Measurements from ENCODE around the gene CDK5. TPM values are rescaled to one million over a fixed set of nuclear protein-coding genes. Genes with fewer than 3 reads are reported as not detected.
"Not testable (repeated sequence)": the region's sequence is repeated elsewhere in the genome, so short reads cannot be mapped to it uniquely, and the experiment has no call there.

The CDK5 gene
- polyA plus RNA-seq, 2 donors, result 5.2 to 9.7 TPM

DNA sequence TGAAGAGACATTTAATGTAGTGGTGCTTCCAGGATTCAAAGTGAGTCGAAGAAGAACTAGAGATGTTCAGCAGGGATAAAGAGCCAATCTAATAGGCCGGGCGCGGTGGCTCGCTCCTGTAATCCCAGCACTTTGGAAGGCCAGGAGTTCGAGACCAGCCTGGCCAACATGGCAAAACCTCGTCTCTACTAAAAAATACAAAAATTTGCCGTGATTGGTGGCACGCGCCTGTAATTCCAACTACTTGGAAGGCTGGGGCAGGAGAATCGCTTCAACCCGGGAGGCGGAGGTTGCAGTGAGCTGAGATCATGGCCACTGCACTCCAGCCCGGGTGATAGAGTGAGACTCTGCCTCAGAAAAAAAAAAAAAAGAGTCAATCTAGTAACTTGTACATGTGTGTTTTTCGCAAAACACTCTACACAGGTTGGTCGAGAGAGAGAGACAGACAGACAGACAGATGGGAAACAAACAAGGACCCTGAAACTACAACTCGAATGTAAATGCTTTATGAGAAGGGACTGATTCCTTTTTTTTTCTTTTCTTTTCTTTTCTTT is 28.7 kb downstream of the CDK5 start:
- Histone ChIP-seq H3K27me3 (ENCODE audit: control insufficient read depth in 1 of 2, insufficient read depth in 2 of 2, low read length in 2 of 2) (no peaks in the 10 kb centered on the region), H3K9me3 (ENCODE audit: control insufficient read depth in 2 of 2, insufficient read depth in 1 of 2, low read depth in 1 of 2, low read length in 1 of 2) (no peaks in the 10 kb centered on the region), H3K36me3 (ENCODE audit: control insufficient read depth in 2 of 2, insufficient read depth in 2 of 2, low read length in 1 of 2) (peaks cover 3 to 6% of the 10 kb centered on the region in 2 donors), H3K4me3 (ENCODE audit: low read depth in 1 of 2, low read length in 2 of 2) (peak overlapping the region; percentile 81 to 85), H3K27ac (ENCODE audit: low read depth in 2 of 2, low read length in 1 of 2) (peak overlapping the region; percentile 90 to 96), H3K4me1 (ENCODE audit: control insufficient read depth in 2 of 2, insufficient read depth in 2 of 2, low read length in 1 of 2) (peaks cover 0 to 2% of the 10 kb centered on the region in 2 donors)
- WGBS, 2 donors, result 50 to 54% methylated on average over 17 of the region's 17 CpGs

DNA sequence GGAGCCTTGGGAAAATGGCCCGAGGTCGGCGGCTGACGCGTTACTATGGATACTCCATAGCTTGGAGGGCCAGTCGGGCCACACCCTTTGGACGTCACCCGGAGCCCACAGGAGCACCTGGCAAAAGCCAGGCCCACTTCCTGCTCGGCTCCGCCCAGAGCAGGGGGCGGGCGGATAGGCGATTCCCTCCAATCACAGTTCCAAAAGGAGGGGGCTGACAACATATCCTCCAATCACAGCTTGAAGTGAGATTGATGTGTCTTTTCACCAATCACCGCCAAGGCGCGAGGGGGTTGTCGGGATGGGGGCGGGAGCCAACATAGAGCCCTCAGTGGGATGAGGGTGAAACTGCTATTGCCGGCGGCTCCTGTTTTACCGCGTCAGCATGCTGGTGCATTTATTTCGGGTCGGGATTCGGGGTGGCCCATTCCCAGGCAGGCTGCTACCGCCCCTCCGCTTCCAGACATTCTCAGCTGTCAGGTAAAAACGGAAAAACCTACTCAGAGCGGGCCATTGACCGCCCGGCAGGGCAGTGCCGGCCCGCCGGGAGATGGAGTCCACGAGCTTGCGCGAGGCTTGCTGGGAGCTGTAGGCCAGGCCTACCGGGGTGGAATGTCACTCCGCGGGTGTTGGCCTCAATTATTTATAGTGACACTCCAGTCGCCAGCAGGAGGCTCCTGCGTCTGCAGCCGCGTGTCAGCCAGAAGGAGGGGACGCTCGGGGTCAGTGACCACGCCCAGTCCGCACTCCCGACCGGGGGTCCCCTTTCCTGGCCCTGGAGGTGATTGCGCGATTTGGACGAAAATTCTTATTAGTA is 29.4 kb downstream of the CDK5 start, which contains the start of gene ABCB8:
ABCB8 (plus strand) TSS at position 320 of the 817 bp plus-strand sequence; CDS start at position 386, 66 bp downstream.
- no peaks in the 10 kb centered on the region for H3K9me3 ChIP-seq (ENCODE audit: control insufficient read depth in 2 of 2, insufficient read depth in 1 of 2, low read depth in 1 of 2, low read length in 1 of 2)
- H3K4me3 ChIP-seq (ENCODE audit: low read depth in 1 of 2, low read length in 2 of 2), result peak within 1 kb of the TSS; percentile 81 to 85
- WGBS, 2 donors, result 0 to 1% methylated on average over 52 to 53 of the region's 53 CpGs
- H3K36me3 ChIP-seq (ENCODE audit: control insufficient read depth in 2 of 2, insufficient read depth in 2 of 2, low read length in 1 of 2), result peaks cover 2 to 3% of the 10 kb centered on the region in 2 donors
- no peaks in the 10 kb centered on the region for H3K27me3 ChIP-seq (ENCODE audit: control insufficient read depth in 1 of 2, insufficient read depth in 2 of 2, low read length in 2 of 2)
- H3K4me1 ChIP-seq (ENCODE audit: control insufficient read depth in 2 of 2, insufficient read depth in 2 of 2, low read length in 1 of 2), result peaks cover 0 to 2% of the 10 kb centered on the region in 2 donors
- peak within 1 kb of the TSS; percentile 90 to 97 for H3K27ac ChIP-seq (ENCODE audit: low read depth in 2 of 2, low read length in 1 of 2)

DNA sequence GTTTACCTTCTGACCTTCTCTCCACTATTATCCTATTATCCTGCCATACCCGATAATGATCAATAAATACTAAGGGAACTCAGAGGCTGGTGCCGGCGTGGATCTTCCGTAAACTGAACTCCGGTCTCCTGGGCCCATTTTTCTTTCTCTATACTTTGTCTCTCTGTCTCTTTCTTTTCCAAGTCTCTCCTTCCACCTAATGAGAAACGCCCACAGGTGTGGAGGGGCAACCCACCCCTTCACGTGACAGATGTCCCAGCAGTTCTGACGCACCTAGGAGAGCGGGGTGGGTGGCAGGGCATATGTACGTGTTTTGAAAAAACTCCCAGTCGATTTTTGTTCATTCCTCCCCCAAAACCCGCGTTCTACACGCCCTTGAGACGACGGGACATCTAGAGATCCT is 30.0 kb downstream of the CDK5 start:
- not testable (repeated sequence) for H3K27me3 ChIP-seq (ENCODE audit: control insufficient read depth in 1 of 2, insufficient read depth in 2 of 2, low read length in 2 of 2); H3K36me3 ChIP-seq (ENCODE audit: control insufficient read depth in 2 of 2, insufficient read depth in 2 of 2, low read length in 1 of 2); H3K4me1 ChIP-seq (ENCODE audit: control insufficient read depth in 2 of 2, insufficient read depth in 2 of 2, low read length in 1 of 2); H3K9me3 ChIP-seq (ENCODE audit: control insufficient read depth in 2 of 2, insufficient read depth in 1 of 2, low read depth in 1 of 2, low read length in 1 of 2)
- peak overlapping the region; percentile 88 to 97 for H3K27ac ChIP-seq (ENCODE audit: low read depth in 2 of 2, low read length in 1 of 2)
- 8% methylated on average over 16 of the region's 16 CpGs for WGBS, 2 donors
- peak overlapping the region; percentile 30 to 85 for H3K4me3 ChIP-seq (ENCODE audit: low read depth in 1 of 2, low read length in 2 of 2)

DNA sequence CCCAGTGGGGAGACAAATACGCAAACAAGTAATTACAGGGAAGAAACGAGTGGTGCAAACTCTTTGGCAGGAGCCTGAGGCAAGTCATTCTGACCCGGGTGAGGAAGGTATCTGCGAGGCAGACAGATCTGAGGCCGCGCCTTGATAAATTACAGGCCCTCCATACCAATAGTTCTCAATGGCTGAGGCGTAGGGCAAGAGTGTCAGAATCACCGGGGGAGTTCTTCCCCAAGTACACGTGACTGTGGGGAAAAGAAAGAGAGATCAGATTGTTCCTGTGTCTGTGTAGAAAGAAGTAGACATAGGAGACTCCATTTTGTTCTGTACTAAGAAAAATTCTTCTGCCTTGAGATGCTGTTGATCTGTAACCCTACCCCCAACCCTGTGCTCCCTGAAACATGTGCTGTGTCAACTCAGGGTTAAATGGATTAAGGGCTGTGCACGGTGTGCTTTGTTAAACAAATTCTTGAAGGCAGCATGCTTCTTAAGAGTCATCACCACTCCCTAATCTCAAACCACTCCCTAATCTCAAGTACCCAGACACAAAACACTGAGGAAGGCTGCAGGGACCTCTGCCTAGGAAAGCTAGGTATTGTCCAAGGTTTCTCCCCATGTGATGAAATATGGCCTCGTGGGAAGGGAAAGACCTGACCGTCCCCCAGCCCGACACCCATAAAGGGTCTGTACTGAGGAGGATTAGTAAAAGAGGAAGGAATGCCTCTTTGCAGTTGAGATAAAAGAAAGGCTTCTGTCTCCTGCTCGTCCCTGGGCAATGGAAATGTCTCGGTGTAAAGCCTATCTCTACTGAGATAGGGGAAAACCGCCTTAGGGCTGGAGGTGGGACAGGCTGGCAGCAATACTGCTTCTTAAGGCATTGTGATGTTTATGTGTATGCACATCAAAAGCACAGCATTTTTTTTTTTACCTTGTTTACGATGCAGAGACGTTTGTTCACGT is 30.6 kb downstream of the CDK5 start:
- not testable (repeated sequence) for H3K36me3 ChIP-seq (ENCODE audit: control insufficient read depth in 2 of 2, insufficient read depth in 2 of 2, low read length in 1 of 2); H3K27me3 ChIP-seq (ENCODE audit: control insufficient read depth in 1 of 2, insufficient read depth in 2 of 2, low read length in 2 of 2); H3K9me3 ChIP-seq (ENCODE audit: control insufficient read depth in 2 of 2, insufficient read depth in 1 of 2, low read depth in 1 of 2, low read length in 1 of 2); H3K4me1 ChIP-seq (ENCODE audit: control insufficient read depth in 2 of 2, insufficient read depth in 2 of 2, low read length in 1 of 2)
- 40 to 48% methylated on average over 19 of the region's 19 CpGs for WGBS, 2 donors
- peak overlapping the region in 1 of 2 donors; percentile 85 for H3K4me3 ChIP-seq (ENCODE audit: low read depth in 1 of 2, low read length in 2 of 2)
- H3K27ac ChIP-seq (ENCODE audit: low read depth in 2 of 2, low read length in 1 of 2), result peak overlapping the region; percentile 88 to 97

DNA sequence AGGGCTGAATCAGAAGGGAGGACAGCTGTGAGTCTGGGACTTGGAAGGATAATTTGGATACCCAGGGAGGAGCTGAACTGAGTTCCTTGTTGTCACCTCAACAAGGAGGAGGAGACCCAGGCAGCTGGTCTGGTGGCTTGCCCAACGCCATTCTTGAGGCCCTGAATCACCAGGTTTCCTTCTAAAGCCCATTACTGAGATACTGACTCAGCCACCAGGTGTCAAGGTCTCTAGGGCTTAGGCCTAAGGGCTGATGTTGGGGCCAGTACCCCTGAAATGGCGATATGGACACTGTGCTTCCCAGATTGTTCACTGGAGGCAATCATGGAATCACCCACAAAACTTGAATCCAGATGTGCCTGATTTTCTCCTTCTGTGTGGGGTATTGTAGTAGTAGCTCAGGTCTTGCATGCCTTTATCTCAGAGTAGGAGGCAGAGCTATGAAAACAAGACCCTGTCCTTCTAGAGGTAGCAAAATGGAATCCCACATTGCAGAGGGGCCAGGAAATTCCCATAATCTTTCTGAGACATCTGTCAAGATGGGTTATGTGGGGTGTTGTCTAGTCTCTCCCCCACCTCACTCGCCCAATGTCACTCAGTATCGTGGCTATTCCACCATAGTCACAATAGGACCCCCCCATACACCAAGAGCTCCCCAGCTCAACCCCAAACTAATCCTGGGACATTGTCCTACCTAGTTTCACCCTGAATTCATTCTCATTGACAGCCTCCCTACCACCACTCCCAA is 31.6 kb downstream of the CDK5 start:
- Histone ChIP-seq H3K9me3 (ENCODE audit: control insufficient read depth in 2 of 2, insufficient read depth in 1 of 2, low read depth in 1 of 2, low read length in 1 of 2) (no peaks in the 10 kb centered on the region), H3K4me3 (ENCODE audit: low read depth in 1 of 2, low read length in 2 of 2) (no peak overlapping the region), H3K27ac (ENCODE audit: low read depth in 2 of 2, low read length in 1 of 2) (peak overlapping the region; percentile 6 to 86), H3K4me1 (ENCODE audit: control insufficient read depth in 2 of 2, insufficient read depth in 2 of 2, low read length in 1 of 2) (peaks cover 0 to 2% of the 10 kb centered on the region in 2 donors), H3K36me3 (ENCODE audit: control insufficient read depth in 2 of 2, insufficient read depth in 2 of 2, low read length in 1 of 2) (no peaks in the 10 kb centered on the region), H3K27me3 (ENCODE audit: control insufficient read depth in 1 of 2, insufficient read depth in 2 of 2, low read length in 2 of 2) (no peaks in the 10 kb centered on the region)
- 84 to 85% methylated on average over 4 of the region's 4 CpGs for WGBS, 2 donors

DNA sequence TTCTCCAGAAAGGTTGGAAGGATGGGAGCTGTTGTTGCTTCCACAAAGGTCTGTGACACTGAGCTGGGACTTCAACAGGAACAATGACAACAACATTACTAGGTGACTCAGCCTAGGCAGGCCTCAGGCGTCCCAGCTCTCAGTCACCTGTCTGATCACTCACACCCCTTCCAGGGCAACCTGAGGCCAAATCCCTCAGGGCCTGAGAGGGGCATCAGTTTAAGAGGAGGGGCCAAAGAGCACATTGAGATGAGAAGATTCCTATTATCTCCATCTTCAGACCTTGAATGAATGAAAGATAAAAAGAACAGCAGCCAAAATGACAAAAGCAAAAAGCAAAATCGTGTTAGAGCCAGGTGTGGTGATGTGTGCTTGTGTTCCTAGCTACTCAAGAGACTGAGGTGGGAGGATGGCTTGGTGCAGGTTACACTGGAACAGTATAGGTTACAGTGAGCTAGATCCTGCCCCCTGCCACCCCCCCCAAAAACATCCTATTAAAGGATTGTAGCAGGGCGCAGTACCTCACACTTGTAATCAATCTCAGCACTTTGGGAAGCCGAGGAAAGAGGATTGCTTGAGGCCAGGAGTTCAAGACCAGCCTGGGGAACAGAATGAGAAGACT is 33.2 kb downstream of the CDK5 start, which contains the start of gene ATG9B:
ATG9B (minus strand) TSS at position 60 of the 622 bp plus-strand sequence. CDS start 71 bp downstream, outside the sequence.
- Histone ChIP-seq H3K9me3 (ENCODE audit: control insufficient read depth in 2 of 2, insufficient read depth in 1 of 2, low read depth in 1 of 2, low read length in 1 of 2) (no peaks in the 10 kb centered on the region), H3K4me3 (ENCODE audit: low read depth in 1 of 2, low read length in 2 of 2) (peak within 1 kb of the TSS; percentile 39 to 54), H3K27me3 (ENCODE audit: control insufficient read depth in 1 of 2, insufficient read depth in 2 of 2, low read length in 2 of 2) (peaks cover 0 to 4% of the 10 kb centered on the region in 2 donors), H3K4me1 (ENCODE audit: control insufficient read depth in 2 of 2, insufficient read depth in 2 of 2, low read length in 1 of 2) (peaks cover 0 to 2% of the 10 kb centered on the region in 2 donors), H3K36me3 (ENCODE audit: control insufficient read depth in 2 of 2, insufficient read depth in 2 of 2, low read length in 1 of 2) (no peaks in the 10 kb centered on the region), H3K27ac (ENCODE audit: low read depth in 2 of 2, low read length in 1 of 2) (peak within 1 kb of the TSS; percentile 35 to 63)
- 70 to 76% methylated on average over 4 of the region's 4 CpGs for WGBS, 2 donors

DNA sequence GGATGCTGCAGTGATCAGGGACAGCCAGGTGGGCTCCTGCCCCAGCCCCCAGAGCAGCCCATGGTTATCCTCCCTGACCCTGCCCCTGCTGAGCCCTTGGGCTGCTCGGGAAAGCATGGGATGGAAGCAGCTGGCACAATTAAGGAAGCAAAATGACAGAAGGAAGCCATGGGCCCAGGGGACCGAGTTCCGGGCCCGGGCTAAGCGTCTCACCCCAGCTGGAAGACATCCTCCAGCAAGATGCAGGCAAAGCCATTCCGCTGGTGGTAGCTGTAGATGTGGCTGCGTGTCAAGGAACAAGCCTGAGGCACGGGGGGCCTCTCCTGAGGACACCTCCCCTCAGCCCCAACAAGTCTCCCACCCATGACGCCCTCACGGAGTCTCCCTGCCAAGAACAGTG is 34.5 kb downstream of the CDK5 start:
- Histone ChIP-seq H3K9me3 (ENCODE audit: control insufficient read depth in 2 of 2, insufficient read depth in 1 of 2, low read depth in 1 of 2, low read length in 1 of 2) (peaks cover 0 to 5% of the 10 kb centered on the region in 2 donors), H3K4me1 (ENCODE audit: control insufficient read depth in 2 of 2, insufficient read depth in 2 of 2, low read length in 1 of 2) (peaks cover 0 to 11% of the 10 kb centered on the region in 2 donors), H3K27ac (ENCODE audit: low read depth in 2 of 2, low read length in 1 of 2) (no peak overlapping the region), H3K27me3 (ENCODE audit: control insufficient read depth in 1 of 2, insufficient read depth in 2 of 2, low read length in 2 of 2) (peaks cover 0 to 7% of the 10 kb centered on the region in 2 donors), H3K4me3 (ENCODE audit: low read depth in 1 of 2, low read length in 2 of 2) (peak overlapping the region; percentile 20 to 54), H3K36me3 (ENCODE audit: control insufficient read depth in 2 of 2, insufficient read depth in 2 of 2, low read length in 1 of 2) (no peaks in the 10 kb centered on the region)
- 77 to 85% methylated on average over 10 of the region's 10 CpGs for WGBS, 2 donors

DNA sequence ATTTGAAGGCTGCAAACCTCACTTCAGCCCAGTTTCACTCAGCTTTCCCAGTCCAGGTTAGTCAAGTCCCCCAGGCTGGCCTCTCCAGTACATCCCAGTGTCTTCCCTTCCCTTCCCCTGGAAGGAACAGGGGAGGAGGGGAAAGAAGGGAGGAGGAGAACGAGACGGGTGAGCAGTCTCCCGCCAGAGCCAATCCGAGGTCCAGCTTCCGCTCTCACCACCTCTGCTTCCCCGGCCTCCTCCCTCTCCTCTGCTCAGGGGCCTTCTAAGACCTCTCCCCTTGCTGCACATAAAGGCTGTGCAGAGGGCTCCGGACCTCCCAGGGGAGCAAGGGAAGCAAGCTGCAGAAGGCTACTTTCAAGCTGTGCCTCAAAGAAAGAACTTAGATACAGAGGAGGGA is 37.5 kb downstream of the CDK5 start:
- peak overlapping the region in 1 of 2 donors; percentile 17 for H3K4me3 ChIP-seq (ENCODE audit: low read depth in 1 of 2, low read length in 2 of 2)
- no peak overlapping the region for H3K27ac ChIP-seq (ENCODE audit: low read depth in 2 of 2, low read length in 1 of 2)
- WGBS, 2 donors, result 59 to 60% methylated on average over 7 of the region's 7 CpGs
- H3K9me3 ChIP-seq (ENCODE audit: control insufficient read depth in 2 of 2, insufficient read depth in 1 of 2, low read depth in 1 of 2, low read length in 1 of 2), result peaks cover 0 to 5% of the 10 kb centered on the region in 2 donors
- H3K27me3 ChIP-seq (ENCODE audit: control insufficient read depth in 1 of 2, insufficient read depth in 2 of 2, low read length in 2 of 2), result peaks cover 0 to 7% of the 10 kb centered on the region in 2 donors
- peaks cover 0 to 15% of the 10 kb centered on the region in 2 donors for H3K4me1 ChIP-seq (ENCODE audit: control insufficient read depth in 2 of 2, insufficient read depth in 2 of 2, low read length in 1 of 2)
- no peaks in the 10 kb centered on the region for H3K36me3 ChIP-seq (ENCODE audit: control insufficient read depth in 2 of 2, insufficient read depth in 2 of 2, low read length in 1 of 2)

Measured in esophagus (tissue), 2 donors.